DOHH2 (cell line): ENCODE measurements around the gene C2.

Source experiments
- EZH2phosphoT487 ChIP-seq: fragments of 200-600 bp; sonication (generic); IDR thresholded peaks from 2 replicates; pipeline ENCODE4 v1.6.1; 2017; ENCODE audit warnings: borderline replicate concordance, mild to moderate bottlenecking, antibody characterized with exemption, low read length, moderate library complexity, mixed read lengths
- TF ChIP-seq, protein P1 (sequence below): fragments of 200-600 bp; sonication (generic); IDR thresholded peaks from one replicate; pipeline ENCODE4 v1.5.1; 2014; ENCODE audit warnings: antibody characterized with exemption, mild to moderate bottlenecking, low read depth, low read length; ENCODE audit not compliant: poor library complexity, severe bottlenecking

DNA sequence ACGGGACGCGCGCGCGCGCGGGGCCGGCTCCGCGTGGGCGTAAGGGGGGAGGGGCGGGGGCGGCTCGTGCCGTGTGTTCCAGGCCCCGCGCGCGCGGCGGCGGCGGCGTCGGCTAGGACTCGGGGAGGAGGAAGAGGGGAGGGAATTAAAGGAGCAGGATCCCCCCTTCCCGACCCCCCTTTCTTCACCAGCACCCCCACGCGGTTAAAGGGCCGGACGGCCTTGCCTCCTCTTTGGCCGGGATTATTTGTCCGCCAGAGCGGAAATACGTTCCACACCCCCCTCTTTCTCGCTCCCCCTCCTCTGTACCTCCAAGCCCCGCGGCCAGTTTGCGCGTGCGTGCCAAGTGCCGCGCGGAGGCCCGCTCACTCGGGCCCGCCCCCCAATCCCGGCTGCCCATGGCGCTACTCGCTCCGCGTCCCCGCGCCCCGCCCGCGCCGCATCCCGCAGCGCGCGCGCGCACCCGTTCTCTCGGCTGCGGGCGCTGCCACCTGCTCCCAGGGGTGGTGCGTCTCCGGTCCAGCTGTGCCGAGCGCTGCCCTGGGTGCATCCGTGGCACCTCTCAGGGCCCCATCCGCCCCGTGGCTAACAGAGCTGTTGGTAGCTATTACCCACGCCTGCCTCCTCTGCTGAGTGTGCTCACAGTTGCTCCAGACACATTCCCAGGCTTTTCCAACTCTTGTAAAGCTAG lies 25.4 kb upstream of the C2 start, which contains the start of gene ZBTB12:
- TF ChIP-seq, protein P1, sequence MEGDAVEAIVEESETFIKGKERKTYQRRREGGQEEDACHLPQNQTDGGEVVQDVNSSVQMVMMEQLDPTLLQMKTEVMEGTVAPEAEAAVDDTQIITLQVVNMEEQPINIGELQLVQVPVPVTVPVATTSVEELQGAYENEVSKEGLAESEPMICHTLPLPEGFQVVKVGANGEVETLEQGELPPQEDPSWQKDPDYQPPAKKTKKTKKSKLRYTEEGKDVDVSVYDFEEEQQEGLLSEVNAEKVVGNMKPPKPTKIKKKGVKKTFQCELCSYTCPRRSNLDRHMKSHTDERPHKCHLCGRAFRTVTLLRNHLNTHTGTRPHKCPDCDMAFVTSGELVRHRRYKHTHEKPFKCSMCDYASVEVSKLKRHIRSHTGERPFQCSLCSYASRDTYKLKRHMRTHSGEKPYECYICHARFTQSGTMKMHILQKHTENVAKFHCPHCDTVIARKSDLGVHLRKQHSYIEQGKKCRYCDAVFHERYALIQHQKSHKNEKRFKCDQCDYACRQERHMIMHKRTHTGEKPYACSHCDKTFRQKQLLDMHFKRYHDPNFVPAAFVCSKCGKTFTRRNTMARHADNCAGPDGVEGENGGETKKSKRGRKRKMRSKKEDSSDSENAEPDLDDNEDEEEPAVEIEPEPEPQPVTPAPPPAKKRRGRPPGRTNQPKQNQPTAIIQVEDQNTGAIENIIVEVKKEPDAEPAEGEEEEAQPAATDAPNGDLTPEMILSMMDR = no peak
- TF ChIP-seq EZH2phosphoT487 = no peak
